ENCODE measurements around the gene SOCS4. TPM values are rescaled to one million over a fixed set of nuclear protein-coding genes. Genes with fewer than 3 reads are reported as not detected.

The SOCS4 gene
- 29.9 and 31.5 TPM in 2 replicates for total RNA-seq (2022)
- Bru-seq, nascent RNA: percentile 87 among the genes with signal in this experiment
- percentile 84 among the genes with signal in this experiment for BruChase-seq, experiment 1, labeled RNA remaining after a 6-hour chase
- percentile 94 among the genes with signal in this experiment for BruChase-seq, experiment 2, labeled RNA remaining after a 2-hour chase
- long read RNA-seq, full-length matches to known transcripts: 12 of 19 reads
- long read RNA-seq, partial matches to known transcripts: 0 of 19 reads
- long read RNA-seq, other reads (novel, unspliced or antisense): 7 of 19 reads

- Mint-ChIP-seq H3K27ac (ENCODE audit: unreplicated experiment) (peak within 1 kb of the TSS; percentile 23), H3K9me3 (ENCODE audit: low read depth, unreplicated experiment) (no peaks in the 10 kb centered on the region), H3K4me3 (ENCODE audit: low read depth, unreplicated experiment) (peak within 1 kb of the TSS; percentile 89), H3K4me1 (ENCODE audit: low read depth, unreplicated experiment) (peaks cover 32% of the 10 kb centered on the region), H3K36me3 (ENCODE audit: insufficient read depth, unreplicated experiment) (peaks cover 34% of the 10 kb centered on the region), H3K27me3 (ENCODE audit: unreplicated experiment) (no peaks in the 10 kb centered on the region)
- TF ChIP-seq CTCF (IDR thresholded peaks at IDR 0.05; ENCODE audit: unreplicated experiment): no peak
- no TSS peak for BruUV-seq (replicated peaks)
- intact Hi-C loops (cut with micrococcal nuclease; ENCODE audit: unreplicated experiment): no loop called here
- peak; percentile 97 for DNase-seq
- CTCF ChIA-PET: interaction anchor here (0.5 to 1.8 kb wide), 6 partner anchors 24 to 134 kb away, joined by 3 to 10 read pairs (median 4); no protein-coding TSS in a partner anchor
Observed at GRCh38 chr14:55026793-55027561, at the start of gene SOCS4, which contains the start of gene WDHD1. SOCS4 (plus strand) TSS chr14:55027236; CDS start chr14:55043042, 15,806 bp downstream. WDHD1 (minus strand) TSS chr14:55027099; CDS start chr14:55026787, 312 bp downstream.

- CTCF ChIA-PET: no interaction called here
- no peaks in the 10 kb centered on the region for H3K4me1 Mint-ChIP-seq (ENCODE audit: low read depth, unreplicated experiment)
- H3K9me3 Mint-ChIP-seq (ENCODE audit: low read depth, unreplicated experiment): no peaks in the 10 kb centered on the region
- no peak for TF ChIP-seq CTCF (IDR thresholded peaks at IDR 0.05; ENCODE audit: unreplicated experiment)
- H3K4me3 Mint-ChIP-seq (ENCODE audit: low read depth, unreplicated experiment): no peak overlapping the region
- no peaks in the 10 kb centered on the region for H3K27me3 Mint-ChIP-seq (ENCODE audit: unreplicated experiment)
- peaks cover 14% of the 10 kb centered on the region for H3K36me3 Mint-ChIP-seq (ENCODE audit: insufficient read depth, unreplicated experiment)
- intact Hi-C loops (cut with micrococcal nuclease; ENCODE audit: unreplicated experiment): no loop called here
- no TSS peak for BruUV-seq (replicated peaks)
- H3K27ac Mint-ChIP-seq (ENCODE audit: unreplicated experiment): no peak overlapping the region
- DNase-seq: no peak
Observed at GRCh38 chr14:54979039-54979438, 48.0 kb upstream of the SOCS4 start.

- intact Hi-C loops (cut with micrococcal nuclease; ENCODE audit: unreplicated experiment): no loop called here
- CTCF ChIA-PET: no interaction called here
- no peak for TF ChIP-seq CTCF (IDR thresholded peaks at IDR 0.05; ENCODE audit: unreplicated experiment)
- no peak overlapping the region for H3K4me3 Mint-ChIP-seq (ENCODE audit: low read depth, unreplicated experiment)
- H3K9me3 Mint-ChIP-seq (ENCODE audit: low read depth, unreplicated experiment): no peaks in the 10 kb centered on the region
- no TSS peak for BruUV-seq (replicated peaks)
- DNase-seq: no peak
- H3K36me3 Mint-ChIP-seq (ENCODE audit: insufficient read depth, unreplicated experiment): peaks cover 13% of the 10 kb centered on the region
- no peak overlapping the region for H3K27ac Mint-ChIP-seq (ENCODE audit: unreplicated experiment)
- H3K27me3 Mint-ChIP-seq (ENCODE audit: unreplicated experiment): no peaks in the 10 kb centered on the region
- H3K4me1 Mint-ChIP-seq (ENCODE audit: low read depth, unreplicated experiment): no peaks in the 10 kb centered on the region
Observed at GRCh38 chr14:54981698-54982097, 45.3 kb upstream of the SOCS4 start.

- CTCF ChIA-PET: no interaction called here
- BruUV-seq (replicated peaks): no TSS peak
- DNase-seq: no peak
- no peak for TF ChIP-seq CTCF (IDR thresholded peaks at IDR 0.05; ENCODE audit: unreplicated experiment)
- Mint-ChIP-seq H3K27ac (ENCODE audit: unreplicated experiment) (no peak overlapping the region), H3K4me3 (ENCODE audit: low read depth, unreplicated experiment) (no peak overlapping the region), H3K36me3 (ENCODE audit: insufficient read depth, unreplicated experiment) (peaks cover 18% of the 10 kb centered on the region), H3K27me3 (ENCODE audit: unreplicated experiment) (no peaks in the 10 kb centered on the region), H3K4me1 (ENCODE audit: low read depth, unreplicated experiment) (no peaks in the 10 kb centered on the region), H3K9me3 (ENCODE audit: low read depth, unreplicated experiment) (no peaks in the 10 kb centered on the region)
- intact Hi-C loops (cut with micrococcal nuclease; ENCODE audit: unreplicated experiment): no loop called here
Observed at GRCh38 chr14:54985156-54985555, 41.9 kb upstream of the SOCS4 start.
